ENCODE data around the gene NTN1.
"Not testable (repeated sequence)": the region's sequence is repeated elsewhere in the genome, so short reads cannot be mapped to it uniquely, and the experiment has no call there.

The NTN1 gene

GRCh38 chr17:9151091-9151490 lies 129.8 kb downstream of the NTN1 start:
- Histone ChIP-seq H3K27me3 (no peaks in the 10 kb centered on the region), H3K9me3 (no peaks in the 10 kb centered on the region), H3K4me1 (no peaks in the 10 kb centered on the region), H3K36me3 (no peaks in the 10 kb centered on the region), H3K4me3 (ENCODE audit: low read depth, low read length) (no peak overlapping the region)
- no peak for DNase-seq
- TF ChIP-seq, protein P1, sequence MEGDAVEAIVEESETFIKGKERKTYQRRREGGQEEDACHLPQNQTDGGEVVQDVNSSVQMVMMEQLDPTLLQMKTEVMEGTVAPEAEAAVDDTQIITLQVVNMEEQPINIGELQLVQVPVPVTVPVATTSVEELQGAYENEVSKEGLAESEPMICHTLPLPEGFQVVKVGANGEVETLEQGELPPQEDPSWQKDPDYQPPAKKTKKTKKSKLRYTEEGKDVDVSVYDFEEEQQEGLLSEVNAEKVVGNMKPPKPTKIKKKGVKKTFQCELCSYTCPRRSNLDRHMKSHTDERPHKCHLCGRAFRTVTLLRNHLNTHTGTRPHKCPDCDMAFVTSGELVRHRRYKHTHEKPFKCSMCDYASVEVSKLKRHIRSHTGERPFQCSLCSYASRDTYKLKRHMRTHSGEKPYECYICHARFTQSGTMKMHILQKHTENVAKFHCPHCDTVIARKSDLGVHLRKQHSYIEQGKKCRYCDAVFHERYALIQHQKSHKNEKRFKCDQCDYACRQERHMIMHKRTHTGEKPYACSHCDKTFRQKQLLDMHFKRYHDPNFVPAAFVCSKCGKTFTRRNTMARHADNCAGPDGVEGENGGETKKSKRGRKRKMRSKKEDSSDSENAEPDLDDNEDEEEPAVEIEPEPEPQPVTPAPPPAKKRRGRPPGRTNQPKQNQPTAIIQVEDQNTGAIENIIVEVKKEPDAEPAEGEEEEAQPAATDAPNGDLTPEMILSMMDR (IDR thresholded peaks at IDR 0.05; ENCODE audit: low read depth, low read length), result no peak

- H3K4me1 ChIP-seq; H3K4me3 ChIP-seq (ENCODE audit: low read depth, low read length); DNase-seq; H3K27me3 ChIP-seq; H3K9me3 ChIP-seq; H3K36me3 ChIP-seq: not testable (repeated sequence)
Measured at GRCh38 chr17:9151740-9152139, 130.4 kb downstream of the NTN1 start.

DNA sequence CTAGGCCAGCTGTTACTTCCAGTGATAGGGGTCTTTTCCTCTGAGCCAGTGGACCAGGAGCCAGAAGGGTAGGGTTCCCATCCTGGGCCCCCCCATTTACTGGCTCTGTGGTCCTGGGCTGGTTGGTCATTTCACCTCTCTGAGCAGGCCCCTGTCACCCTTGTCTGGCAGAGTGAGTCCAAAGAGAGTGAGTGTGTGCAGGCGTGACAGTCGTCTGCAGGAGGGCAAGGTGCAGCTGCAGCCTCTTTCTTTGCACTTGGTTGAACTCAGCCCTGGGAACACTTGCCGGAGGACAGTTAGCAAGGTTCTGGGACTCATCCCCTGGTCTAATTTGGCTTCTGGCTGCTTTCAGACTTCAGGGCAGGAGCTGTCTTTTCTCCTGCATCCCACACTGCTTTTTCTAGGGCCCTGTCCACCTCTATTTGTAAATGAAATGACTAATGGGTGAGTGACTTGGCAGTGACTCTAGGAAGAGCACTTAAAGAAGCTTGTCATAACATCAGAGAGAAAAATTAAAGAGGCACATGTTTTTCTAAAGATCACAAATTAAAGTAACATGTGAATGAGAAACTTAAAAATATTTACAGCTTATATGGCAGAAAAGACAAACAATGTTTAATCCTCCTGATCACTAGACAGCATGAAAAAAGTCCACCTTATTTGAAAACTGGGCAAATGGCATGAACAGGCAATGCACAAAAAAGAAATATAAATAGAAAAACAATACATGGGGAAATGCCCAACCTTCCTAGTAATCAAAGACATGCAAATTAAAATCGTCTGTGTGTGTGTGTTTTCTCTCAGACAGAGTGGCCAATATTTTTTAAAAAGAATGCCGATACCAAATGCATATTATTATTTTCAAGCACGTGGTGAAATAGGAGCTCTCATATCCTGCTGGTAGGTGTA lies 137.5 kb downstream of the NTN1 start:
- Histone ChIP-seq H3K9me3 (no peaks in the 10 kb centered on the region), H3K36me3 (no peaks in the 10 kb centered on the region)

GRCh38 chr17:9162275-9162985 lies 141.1 kb downstream of the NTN1 start:
- TF ChIP-seq, protein P1 (IDR thresholded peaks at IDR 0.05; ENCODE audit: low read depth, low read length), result no peak
- no peaks in the 10 kb centered on the region for H3K9me3 ChIP-seq
- no peak for DNase-seq
- no peaks in the 10 kb centered on the region for H3K36me3 ChIP-seq
- H3K4me3 ChIP-seq (ENCODE audit: low read depth, low read length), result no peak overlapping the region
- no peaks in the 10 kb centered on the region for H3K4me1 ChIP-seq
- no peaks in the 10 kb centered on the region for H3K27me3 ChIP-seq

More for the DNA sequence above, 137.5 kb downstream of the NTN1 start:
- H3K4me3 ChIP-seq (ENCODE audit: low read depth, low read length), result no peak overlapping the region
- no peaks in the 10 kb centered on the region for H3K27me3 ChIP-seq
- TF ChIP-seq, protein P1 (IDR thresholded peaks at IDR 0.05; ENCODE audit: low read depth, low read length), result no peak
- no peak for DNase-seq
- no peaks in the 10 kb centered on the region for H3K4me1 ChIP-seq

- no peak overlapping the region for H3K4me3 ChIP-seq (ENCODE audit: low read depth, low read length)
- no peaks in the 10 kb centered on the region for H3K27me3 ChIP-seq
- no peak for DNase-seq
- H3K36me3 ChIP-seq, result no peaks in the 10 kb centered on the region
- no peaks in the 10 kb centered on the region for H3K4me1 ChIP-seq
- TF ChIP-seq, protein P1 (IDR thresholded peaks at IDR 0.05; ENCODE audit: low read depth, low read length), result no peak
- no peaks in the 10 kb centered on the region for H3K9me3 ChIP-seq
Measured at GRCh38 chr17:9166788-9167187, 145.5 kb downstream of the NTN1 start.

DNA sequence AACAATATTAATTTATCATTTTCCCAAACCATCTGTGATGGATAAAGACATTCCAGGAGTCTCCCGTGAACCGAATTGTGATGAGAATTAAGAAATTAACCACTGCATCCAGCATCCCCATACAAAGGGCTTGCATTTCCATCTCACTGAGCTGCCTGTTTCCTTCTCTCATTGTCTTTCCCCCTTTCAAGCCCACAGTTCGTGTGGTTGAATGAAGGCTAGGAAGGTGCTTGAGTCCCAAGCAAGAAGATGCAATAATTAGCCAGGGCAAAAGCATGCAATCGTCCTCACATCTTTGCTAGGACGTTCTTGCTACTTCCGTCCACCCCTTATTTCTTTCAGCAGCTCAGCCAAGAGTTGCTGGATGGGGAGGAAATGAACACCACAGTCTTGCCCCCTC lies 146.1 kb downstream of the NTN1 start:
- H3K9me3 ChIP-seq, result no peaks in the 10 kb centered on the region
- DNase-seq, result no peak
- TF ChIP-seq, protein P1 (IDR thresholded peaks at IDR 0.05; ENCODE audit: low read depth, low read length), result no peak
- no peaks in the 10 kb centered on the region for H3K27me3 ChIP-seq
- H3K4me3 ChIP-seq (ENCODE audit: low read depth, low read length), result no peak overlapping the region
- no peaks in the 10 kb centered on the region for H3K36me3 ChIP-seq
- H3K4me1 ChIP-seq, result no peaks in the 10 kb centered on the region

Measured in BE2C (cell line).